Peyer's patch (tissue), 4 donors: ENCODE measurements around the gene LOXHD1.

Experiments used
- POLR2A ChIP-seq, 2 donors: fragments of 450-650 bp; IDR thresholded peaks; one replicate each; pipeline ENCODE4 v1.5.1; 2017; ENCODE audit warnings: antibody characterized with exemption in 2 of 2, mild to moderate bottlenecking in 2 of 2, moderate library complexity in 2 of 2
- TF ChIP-seq, protein P1 (sequence below), 6 experiments: fragments of 450-650 bp in 4 of 6; fragments of 200-600 bp in 2 of 6; sonication (generic) in 1 of 6; IDR thresholded peaks; one replicate each; pipeline ENCODE4 v1.5.1; 2017 to 2019; ENCODE audit warnings: antibody characterized with exemption in 6 of 6, mild to moderate bottlenecking in 3 of 6, moderate library complexity in 1 of 6

GRCh38 chr18:46485675-46486194 lies 171.3 kb downstream of the LOXHD1 start:
- TF ChIP-seq POLR2A (IDR thresholded peaks at IDR 0.05): no peak
- TF ChIP-seq, protein P1, sequence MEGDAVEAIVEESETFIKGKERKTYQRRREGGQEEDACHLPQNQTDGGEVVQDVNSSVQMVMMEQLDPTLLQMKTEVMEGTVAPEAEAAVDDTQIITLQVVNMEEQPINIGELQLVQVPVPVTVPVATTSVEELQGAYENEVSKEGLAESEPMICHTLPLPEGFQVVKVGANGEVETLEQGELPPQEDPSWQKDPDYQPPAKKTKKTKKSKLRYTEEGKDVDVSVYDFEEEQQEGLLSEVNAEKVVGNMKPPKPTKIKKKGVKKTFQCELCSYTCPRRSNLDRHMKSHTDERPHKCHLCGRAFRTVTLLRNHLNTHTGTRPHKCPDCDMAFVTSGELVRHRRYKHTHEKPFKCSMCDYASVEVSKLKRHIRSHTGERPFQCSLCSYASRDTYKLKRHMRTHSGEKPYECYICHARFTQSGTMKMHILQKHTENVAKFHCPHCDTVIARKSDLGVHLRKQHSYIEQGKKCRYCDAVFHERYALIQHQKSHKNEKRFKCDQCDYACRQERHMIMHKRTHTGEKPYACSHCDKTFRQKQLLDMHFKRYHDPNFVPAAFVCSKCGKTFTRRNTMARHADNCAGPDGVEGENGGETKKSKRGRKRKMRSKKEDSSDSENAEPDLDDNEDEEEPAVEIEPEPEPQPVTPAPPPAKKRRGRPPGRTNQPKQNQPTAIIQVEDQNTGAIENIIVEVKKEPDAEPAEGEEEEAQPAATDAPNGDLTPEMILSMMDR (IDR thresholded peaks at IDR 0.05): no peak
